Osteoblast (primary cell): ENCODE data around the gene CRELD2. TPM values are rescaled to one million over a fixed set of nuclear protein-coding genes. Genes with fewer than 3 reads are reported as not detected.

Experiments
- DNase-seq: peaks from one replicate; pipeline ENCODE4 v3.0.0; 2011; ENCODE audit warnings: low spot score, mixed read lengths; ENCODE audit not compliant: insufficient read length; ENCODE audit errors: missing footprints
- H2AFZ ChIP-seq: 2 replicates; pipeline ENCODE4 v1.6.0; 2011; ENCODE audit warnings: mild to moderate bottlenecking, low read length
- H3K27ac ChIP-seq: 2 replicates; pipeline ENCODE4 v1.5.1; 2011; ENCODE audit warnings: mild to moderate bottlenecking, low read depth, low read length, moderate library complexity
- H3K27me3 ChIP-seq: 2 replicates; pipeline ENCODE4 v1.6.0; 2012; ENCODE audit warnings: mild to moderate bottlenecking, control low read depth, inconsistent platforms, low read length, moderate library complexity; ENCODE audit not compliant: insufficient read depth
- H3K36me3 ChIP-seq: 2 replicates; pipeline ENCODE4 v1.5.1; 2011; ENCODE audit warnings: mild to moderate bottlenecking, low read length, control low read depth, moderate library complexity; ENCODE audit not compliant: insufficient read depth
- H3K4me1 ChIP-seq: 2 replicates; pipeline ENCODE4 v1.5.1; 2011; ENCODE audit warnings: mild to moderate bottlenecking, low read length, control low read depth, moderate library complexity; ENCODE audit not compliant: insufficient read depth
- H3K4me2 ChIP-seq: 2 replicates; pipeline ENCODE4 v1.6.0; 2011; ENCODE audit warnings: mild to moderate bottlenecking, low read length; ENCODE audit not compliant: insufficient read depth
- H3K4me3 ChIP-seq: fragments of 200-600 bp; sonication (generic); 3 replicates; pipeline ENCODE4 v1.5.1; 2012; ENCODE audit warnings: mild to moderate bottlenecking, low read length, inconsistent platforms; ENCODE audit not compliant: insufficient read depth
- H3K79me2 ChIP-seq: 2 replicates; pipeline ENCODE4 v1.6.0; 2012; ENCODE audit warnings: mild to moderate bottlenecking, low read length, control low read depth, inconsistent platforms; ENCODE audit not compliant: insufficient read depth
- H3K9me3 ChIP-seq: 2 replicates; pipeline ENCODE4 v1.5.1; 2011; ENCODE audit warnings: low read depth, low read length, control low read depth
- H4K20me1 ChIP-seq: 2 replicates; pipeline ENCODE4 v1.6.0; 2012; ENCODE audit warnings: mild to moderate bottlenecking, low read length, control low read depth; ENCODE audit not compliant: insufficient read depth
- total RNA-seq: library from RNA; depleted of rRNA; stranded (reverse); fragments of >200 nt; gene quantifications from 2 replicates; pipeline ENCODE4 v1.2.3, GENCODE V29; 2012
- TF ChIP-seq, protein P1 (sequence below): IDR thresholded peaks from 2 replicates; pipeline ENCODE4 v1.5.1; 2011; ENCODE audit warnings: mild to moderate bottlenecking, low read depth, low read length, moderate library complexity; ENCODE audit errors: extremely low read depth

Gene CRELD2
- total RNA-seq, 1 donor = 31.1 TPM

DNA sequence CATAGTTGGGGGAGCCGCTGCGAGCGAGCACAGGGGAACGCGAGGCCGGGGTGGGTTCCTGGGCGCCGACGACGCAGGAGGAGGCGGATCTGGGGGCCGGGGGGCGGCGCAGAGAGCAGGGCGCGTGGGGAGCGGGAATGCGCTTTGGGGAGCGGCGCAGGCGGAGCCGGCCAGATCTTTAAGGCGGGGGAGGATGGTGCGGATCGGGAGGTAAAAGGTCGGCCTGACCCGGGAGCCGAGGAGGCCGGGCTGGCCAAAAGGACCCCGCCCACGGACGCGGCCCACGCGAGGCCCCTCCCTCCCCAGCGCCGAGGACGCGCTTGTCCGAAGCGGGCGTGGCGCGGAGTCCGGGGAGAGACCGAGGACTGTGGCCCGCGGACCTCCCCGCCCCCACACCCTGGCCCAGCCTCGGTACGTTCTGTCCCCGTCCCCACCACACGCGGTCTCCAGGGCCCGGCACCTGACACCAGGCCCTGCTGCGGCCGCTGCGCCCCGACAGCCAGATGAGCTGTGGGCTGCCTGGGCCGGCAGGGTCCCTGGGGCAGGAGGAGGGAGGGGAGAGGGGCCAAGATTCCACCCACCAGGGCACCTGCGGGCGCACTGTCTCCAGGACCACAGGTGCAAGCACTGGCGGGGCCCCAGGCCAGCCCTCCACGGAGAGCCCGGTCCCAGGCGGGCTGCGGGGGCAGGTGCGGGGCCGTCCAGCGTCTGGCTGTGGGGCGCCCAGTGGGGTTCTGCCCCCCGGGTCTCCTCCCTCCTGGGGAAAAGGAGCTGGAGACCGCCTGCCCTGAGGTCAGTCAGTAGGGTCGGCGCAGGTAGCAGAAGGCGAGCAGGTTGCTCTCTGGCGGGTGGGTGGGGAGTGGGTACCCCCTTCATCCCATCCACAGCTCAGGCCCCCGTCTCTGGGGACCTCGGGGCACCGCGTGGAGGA, 53.1 kb downstream of the CRELD2 start:
- no peaks in the 10 kb centered on the region for H3K27me3 ChIP-seq
- no peaks in the 10 kb centered on the region for H3K79me2 ChIP-seq
- peak overlapping the region; percentile 80 for H3K4me2 ChIP-seq
- peaks cover 21% of the 10 kb centered on the region for H3K4me1 ChIP-seq
- TF ChIP-seq, protein P1, sequence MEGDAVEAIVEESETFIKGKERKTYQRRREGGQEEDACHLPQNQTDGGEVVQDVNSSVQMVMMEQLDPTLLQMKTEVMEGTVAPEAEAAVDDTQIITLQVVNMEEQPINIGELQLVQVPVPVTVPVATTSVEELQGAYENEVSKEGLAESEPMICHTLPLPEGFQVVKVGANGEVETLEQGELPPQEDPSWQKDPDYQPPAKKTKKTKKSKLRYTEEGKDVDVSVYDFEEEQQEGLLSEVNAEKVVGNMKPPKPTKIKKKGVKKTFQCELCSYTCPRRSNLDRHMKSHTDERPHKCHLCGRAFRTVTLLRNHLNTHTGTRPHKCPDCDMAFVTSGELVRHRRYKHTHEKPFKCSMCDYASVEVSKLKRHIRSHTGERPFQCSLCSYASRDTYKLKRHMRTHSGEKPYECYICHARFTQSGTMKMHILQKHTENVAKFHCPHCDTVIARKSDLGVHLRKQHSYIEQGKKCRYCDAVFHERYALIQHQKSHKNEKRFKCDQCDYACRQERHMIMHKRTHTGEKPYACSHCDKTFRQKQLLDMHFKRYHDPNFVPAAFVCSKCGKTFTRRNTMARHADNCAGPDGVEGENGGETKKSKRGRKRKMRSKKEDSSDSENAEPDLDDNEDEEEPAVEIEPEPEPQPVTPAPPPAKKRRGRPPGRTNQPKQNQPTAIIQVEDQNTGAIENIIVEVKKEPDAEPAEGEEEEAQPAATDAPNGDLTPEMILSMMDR = no peak
- H3K4me3 ChIP-seq = peak overlapping the region; percentile 72
- H3K9me3 ChIP-seq = no peaks in the 10 kb centered on the region
- DNase-seq = peak; percentile 95
- no peaks in the 10 kb centered on the region for H3K36me3 ChIP-seq
- no peaks in the 10 kb centered on the region for H4K20me1 ChIP-seq
- peak overlapping the region; percentile 54 for H2AFZ ChIP-seq
- H3K27ac ChIP-seq = peak overlapping the region; percentile 40

DNA sequence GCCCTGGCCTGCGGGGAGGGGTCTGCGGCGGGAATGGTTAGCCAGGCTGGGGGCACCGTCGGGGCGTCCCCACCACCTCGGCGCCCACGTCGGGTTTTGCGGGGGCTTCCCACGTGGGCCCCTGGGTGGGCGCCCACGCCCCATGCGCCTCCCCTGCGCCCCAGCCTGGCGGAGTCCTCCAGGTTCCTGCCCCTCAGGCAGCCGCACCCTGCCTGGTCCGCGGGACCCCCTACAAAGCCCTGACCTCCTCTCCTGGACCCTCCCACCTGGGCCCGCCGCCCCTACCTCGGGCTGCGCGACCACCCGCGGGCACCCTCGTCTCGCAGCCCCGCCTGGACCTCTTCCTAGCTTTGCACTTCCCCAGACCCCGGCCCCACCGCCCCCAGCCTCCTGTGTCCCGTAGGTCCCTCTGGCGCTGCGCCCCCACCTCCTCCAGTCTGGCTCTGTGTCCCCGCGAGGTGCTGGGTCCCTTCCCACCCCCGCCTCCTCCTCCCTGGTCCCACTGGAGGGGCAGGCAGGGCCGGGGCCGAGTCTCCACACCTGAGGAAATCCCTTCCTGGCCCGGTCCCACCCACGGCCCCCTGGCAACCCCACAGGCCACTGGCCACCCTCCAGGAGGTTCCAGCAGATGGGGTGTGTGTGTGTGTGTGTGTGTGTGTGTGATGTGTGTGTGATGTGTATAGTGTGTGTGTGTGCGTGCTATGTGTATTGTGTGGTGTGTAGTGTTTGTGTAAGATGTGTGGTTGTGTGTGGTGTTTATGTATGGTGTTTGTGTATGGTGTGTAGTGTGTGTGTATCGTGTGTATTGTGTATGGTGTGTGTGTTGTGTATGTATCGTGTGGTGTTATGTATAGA, 54.0 kb downstream of the CRELD2 start:
- no peak overlapping the region for H2AFZ ChIP-seq
- TF ChIP-seq, protein P1 = no peak
- peak; percentile 45 for DNase-seq
- H3K27me3 ChIP-seq = no peaks in the 10 kb centered on the region
- no peak overlapping the region for H3K4me3 ChIP-seq
- no peaks in the 10 kb centered on the region for H4K20me1 ChIP-seq
- peaks cover 12% of the 10 kb centered on the region for H3K4me1 ChIP-seq
- H3K9me3 ChIP-seq = no peaks in the 10 kb centered on the region
- H3K27ac ChIP-seq = no peak overlapping the region
- no peaks in the 10 kb centered on the region for H3K36me3 ChIP-seq
- H3K79me2 ChIP-seq = no peaks in the 10 kb centered on the region
- H3K4me2 ChIP-seq = no peak overlapping the region

DNA sequence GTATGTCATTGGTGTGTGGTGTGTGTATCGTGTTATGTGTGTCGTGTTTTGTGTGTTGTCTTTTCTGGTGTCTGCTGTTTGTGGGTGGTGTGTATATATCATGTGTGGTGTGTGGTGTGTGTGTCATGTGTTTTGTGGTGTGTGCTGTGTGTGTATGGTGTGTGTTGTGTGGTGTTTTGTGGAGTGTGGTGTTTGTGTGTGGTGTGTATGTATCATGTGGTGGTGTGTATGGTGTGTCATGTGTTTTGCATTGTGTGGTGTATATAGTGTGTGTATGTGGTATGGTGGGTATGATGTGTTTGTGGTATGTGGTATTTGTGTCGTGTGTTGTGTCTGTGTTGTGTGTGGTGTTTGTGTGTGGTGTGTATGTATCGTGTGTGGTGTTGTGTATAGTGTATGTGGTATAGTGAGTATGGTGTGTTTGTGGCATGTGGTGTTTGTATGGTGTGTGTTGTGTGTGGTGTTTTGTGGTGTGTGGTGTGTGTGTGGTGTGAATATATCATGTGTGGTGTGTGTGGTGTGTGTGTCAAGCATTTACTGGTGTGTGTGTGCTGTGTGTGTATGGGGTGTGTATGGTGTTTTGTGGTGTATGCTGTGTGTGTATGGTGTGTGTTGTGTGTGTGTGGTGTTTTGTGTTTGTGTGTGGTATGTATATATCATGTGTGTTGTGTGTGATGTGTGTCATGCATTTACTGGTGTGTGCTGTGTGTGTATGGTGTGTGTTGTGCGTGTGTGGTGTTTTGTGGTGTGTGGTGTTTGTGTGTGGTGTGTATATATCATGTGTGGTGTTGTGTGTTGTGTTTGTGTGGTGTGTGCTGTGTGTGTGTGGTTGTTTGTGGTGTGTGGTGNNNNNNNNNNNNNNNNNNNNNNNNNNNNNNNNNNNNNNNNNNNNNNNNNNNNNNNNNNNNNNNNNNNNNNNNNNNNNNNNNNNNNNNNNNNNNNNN, 54.9 kb downstream of the CRELD2 start:
- no peaks in the 10 kb centered on the region for H3K9me3 ChIP-seq
- DNase-seq = no peak
- H3K36me3 ChIP-seq = no peaks in the 10 kb centered on the region
- no peak overlapping the region for H2AFZ ChIP-seq
- H3K79me2 ChIP-seq = no peaks in the 10 kb centered on the region
- peaks cover 10% of the 10 kb centered on the region for H3K4me1 ChIP-seq
- no peak overlapping the region for H3K4me2 ChIP-seq
- H3K4me3 ChIP-seq = no peak overlapping the region
- H3K27me3 ChIP-seq = no peaks in the 10 kb centered on the region
- TF ChIP-seq, protein P1 = no peak
- H4K20me1 ChIP-seq = no peaks in the 10 kb centered on the region
- H3K27ac ChIP-seq = no peak overlapping the region
